HepG2 (cell line): ENCODE measurements around the gene FGFR1OP2. TPM values are rescaled to one million over a fixed set of nuclear protein-coding genes. Genes with fewer than 3 reads are reported as not detected.

Experiments
- DRAP1 ChIP-seq: IDR thresholded peaks from 2 replicates; pipeline ENCODE4 v1.6.1; 2016; ENCODE audit warnings: missing genetic modification reagents, missing compliant biosample characterization
- RXRA ChIP-seq: sonication (generic); formaldehyde crosslinking; IDR thresholded peaks from 2 replicates; pipeline ENCODE4 v1.5.1; 2020; ENCODE audit warnings: missing genetic modification reagents
- TRIM24 ChIP-seq: sonication (generic); formaldehyde crosslinking; IDR thresholded peaks from 2 replicates; pipeline ENCODE4 v1.8.0; 2022; ENCODE audit warnings: mild to moderate bottlenecking, missing genetic modification reagents
- ZNF547 ChIP-seq: sonication (generic); formaldehyde crosslinking; IDR thresholded peaks from 2 replicates; pipeline ENCODE4 v1.5.1; 2020; ENCODE audit warnings: mild to moderate bottlenecking, missing genetic modification reagents
- ZNF646 ChIP-seq: sonication (generic); formaldehyde crosslinking; IDR thresholded peaks from 2 replicates; pipeline ENCODE4 v1.9.0; 2021; ENCODE audit warnings: mild to moderate bottlenecking, missing genetic modification reagents
- ZNF839 ChIP-seq: sonication (generic); formaldehyde crosslinking; IDR thresholded peaks from 2 replicates; pipeline ENCODE4 v1.4.0; 2020; ENCODE audit warnings: missing genetic modification reagents, mild to moderate bottlenecking, borderline replicate concordance
- polyA plus RNA-seq, 8 experiments: library from polyadenylated mRNA; depleted of rRNA in 3 of 8; stranded (reverse) in 7 of 8; unstranded in 1 of 8; fragments of >200 nt; fragmentation: Illumina TruSeq in 4 of 8; extraction: Trizol in 4 of 8; gene quantifications; 2 replicates each; pipeline versions ENCODE4 v1.2.1 to v1.2.3, GENCODE V29; 2011 to 2016; ENCODE audit warnings: low read depth in 4 of 8, missing spikeins in 1 of 8, mixed read lengths in 1 of 8; ENCODE audit not compliant: insufficient read depth in 1 of 8
- total RNA-seq, 5 experiments: library from RNA; depleted of rRNA; stranded (reverse); fragments of >200 nt; fragmentation: Illumina TruSeq; extraction: Trizol; gene quantifications; 2 replicates each; pipeline ENCODE4 v1.2.3, GENCODE V29; 2016; ENCODE audit warnings: low read depth in 1 of 5
- TF ChIP-seq, protein P1 (sequence below): sonication (generic); formaldehyde crosslinking; IDR thresholded peaks from 2 replicates; pipeline ENCODE4 v1.5.0; 2020; ENCODE audit warnings: mild to moderate bottlenecking, missing genetic modification reagents, borderline replicate concordance
- TF ChIP-seq, protein P2 (sequence below): sonication (generic); formaldehyde crosslinking; conservative IDR thresholded peaks from 2 replicates; pipeline ENCODE4 v1.4.0; 2020; ENCODE audit warnings: missing genetic modification reagents
- TF ChIP-seq, protein P3 (sequence below): sonication (generic); formaldehyde crosslinking; IDR thresholded peaks from 2 replicates; pipeline ENCODE4 v1.9.0; 2021; ENCODE audit warnings: missing genetic modification reagents, mild to moderate bottlenecking, borderline replicate concordance

FGFR1OP2 gene
- total and polyA plus RNA-seq, 2 of the 13 experiments (the other 11 are each of a cell fraction or from before 2014, with no cell fraction given), result 18.3 to 38.1 TPM

- TF ChIP-seq, protein P1, sequence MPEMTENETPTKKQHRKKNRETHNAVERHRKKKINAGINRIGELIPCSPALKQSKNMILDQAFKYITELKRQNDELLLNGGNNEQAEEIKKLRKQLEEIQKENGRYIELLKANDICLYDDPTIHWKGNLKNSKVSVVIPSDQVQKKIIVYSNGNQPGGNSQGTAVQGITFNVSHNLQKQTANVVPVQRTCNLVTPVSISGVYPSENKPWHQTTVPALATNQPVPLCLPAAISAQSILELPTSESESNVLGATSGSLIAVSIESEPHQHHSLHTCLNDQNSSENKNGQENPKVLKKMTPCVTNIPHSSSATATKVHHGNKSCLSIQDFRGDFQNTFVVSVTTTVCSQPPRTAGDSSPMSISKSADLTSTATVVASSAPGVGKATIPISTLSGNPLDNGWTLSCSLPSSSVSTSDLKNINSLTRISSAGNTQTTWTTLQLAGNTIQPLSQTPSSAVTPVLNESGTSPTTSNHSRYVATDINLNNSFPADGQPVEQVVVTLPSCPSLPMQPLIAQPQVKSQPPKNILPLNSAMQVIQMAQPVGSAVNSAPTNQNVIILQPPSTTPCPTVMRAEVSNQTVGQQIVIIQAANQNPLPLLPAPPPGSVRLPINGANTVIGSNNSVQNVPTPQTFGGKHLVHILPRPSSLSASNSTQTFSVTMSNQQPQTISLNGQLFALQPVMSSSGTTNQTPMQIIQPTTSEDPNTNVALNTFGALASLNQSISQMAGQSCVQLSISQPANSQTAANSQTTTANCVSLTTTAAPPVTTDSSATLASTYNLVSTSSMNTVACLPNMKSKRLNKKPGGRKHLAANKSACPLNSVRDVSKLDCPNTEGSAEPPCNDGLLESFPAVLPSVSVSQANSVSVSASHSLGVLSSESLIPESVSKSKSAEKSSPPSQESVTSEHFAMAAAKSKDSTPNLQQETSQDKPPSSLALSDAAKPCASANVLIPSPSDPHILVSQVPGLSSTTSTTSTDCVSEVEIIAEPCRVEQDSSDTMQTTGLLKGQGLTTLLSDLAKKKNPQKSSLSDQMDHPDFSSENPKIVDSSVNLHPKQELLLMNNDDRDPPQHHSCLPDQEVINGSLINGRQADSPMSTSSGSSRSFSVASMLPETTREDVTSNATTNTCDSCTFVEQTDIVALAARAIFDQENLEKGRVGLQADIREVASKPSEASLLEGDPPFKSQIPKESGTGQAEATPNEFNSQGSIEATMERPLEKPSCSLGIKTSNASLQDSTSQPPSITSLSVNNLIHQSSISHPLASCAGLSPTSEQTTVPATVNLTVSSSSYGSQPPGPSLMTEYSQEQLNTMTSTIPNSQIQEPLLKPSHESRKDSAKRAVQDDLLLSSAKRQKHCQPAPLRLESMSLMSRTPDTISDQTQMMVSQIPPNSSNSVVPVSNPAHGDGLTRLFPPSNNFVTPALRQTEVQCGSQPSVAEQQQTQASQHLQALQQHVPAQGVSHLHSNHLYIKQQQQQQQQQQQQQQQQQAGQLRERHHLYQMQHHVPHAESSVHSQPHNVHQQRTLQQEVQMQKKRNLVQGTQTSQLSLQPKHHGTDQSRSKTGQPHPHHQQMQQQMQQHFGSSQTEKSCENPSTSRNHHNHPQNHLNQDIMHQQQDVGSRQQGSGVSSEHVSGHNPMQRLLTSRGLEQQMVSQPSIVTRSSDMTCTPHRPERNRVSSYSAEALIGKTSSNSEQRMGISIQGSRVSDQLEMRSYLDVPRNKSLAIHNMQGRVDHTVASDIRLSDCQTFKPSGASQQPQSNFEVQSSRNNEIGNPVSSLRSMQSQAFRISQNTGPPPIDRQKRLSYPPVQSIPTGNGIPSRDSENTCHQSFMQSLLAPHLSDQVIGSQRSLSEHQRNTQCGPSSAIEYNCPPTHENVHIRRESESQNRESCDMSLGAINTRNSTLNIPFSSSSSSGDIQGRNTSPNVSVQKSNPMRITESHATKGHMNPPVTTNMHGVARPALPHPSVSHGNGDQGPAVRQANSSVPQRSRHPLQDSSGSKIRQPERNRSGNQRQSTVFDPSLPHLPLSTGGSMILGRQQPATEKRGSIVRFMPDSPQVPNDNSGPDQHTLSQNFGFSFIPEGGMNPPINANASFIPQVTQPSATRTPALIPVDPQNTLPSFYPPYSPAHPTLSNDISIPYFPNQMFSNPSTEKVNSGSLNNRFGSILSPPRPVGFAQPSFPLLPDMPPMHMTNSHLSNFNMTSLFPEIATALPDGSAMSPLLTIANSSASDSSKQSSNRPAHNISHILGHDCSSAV (CRISPR knock-in tag), result no peak
- TF ChIP-seq ZNF547 (CRISPR knock-in tag) (peak; percentile 92; the same call in 1 of the 2 replicates), RXRA (CRISPR knock-in tag) (no peak), ZNF646 (CRISPR knock-in tag) (no peak), DRAP1 (CRISPR knock-in tag) (peak; percentile 19; the same call in 1 of the 2 replicates), TRIM24 (CRISPR knock-in tag) (no peak), ZNF839 (CRISPR knock-in tag) (peak; percentile 71; the same call in 1 of the 2 replicates)
- TF ChIP-seq, protein P2, sequence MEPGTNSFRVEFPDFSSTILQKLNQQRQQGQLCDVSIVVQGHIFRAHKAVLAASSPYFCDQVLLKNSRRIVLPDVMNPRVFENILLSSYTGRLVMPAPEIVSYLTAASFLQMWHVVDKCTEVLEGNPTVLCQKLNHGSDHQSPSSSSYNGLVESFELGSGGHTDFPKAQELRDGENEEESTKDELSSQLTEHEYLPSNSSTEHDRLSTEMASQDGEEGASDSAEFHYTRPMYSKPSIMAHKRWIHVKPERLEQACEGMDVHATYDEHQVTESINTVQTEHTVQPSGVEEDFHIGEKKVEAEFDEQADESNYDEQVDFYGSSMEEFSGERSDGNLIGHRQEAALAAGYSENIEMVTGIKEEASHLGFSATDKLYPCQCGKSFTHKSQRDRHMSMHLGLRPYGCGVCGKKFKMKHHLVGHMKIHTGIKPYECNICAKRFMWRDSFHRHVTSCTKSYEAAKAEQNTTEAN (CRISPR knock-in tag), result peak; percentile 86
- TF ChIP-seq, protein P3, sequence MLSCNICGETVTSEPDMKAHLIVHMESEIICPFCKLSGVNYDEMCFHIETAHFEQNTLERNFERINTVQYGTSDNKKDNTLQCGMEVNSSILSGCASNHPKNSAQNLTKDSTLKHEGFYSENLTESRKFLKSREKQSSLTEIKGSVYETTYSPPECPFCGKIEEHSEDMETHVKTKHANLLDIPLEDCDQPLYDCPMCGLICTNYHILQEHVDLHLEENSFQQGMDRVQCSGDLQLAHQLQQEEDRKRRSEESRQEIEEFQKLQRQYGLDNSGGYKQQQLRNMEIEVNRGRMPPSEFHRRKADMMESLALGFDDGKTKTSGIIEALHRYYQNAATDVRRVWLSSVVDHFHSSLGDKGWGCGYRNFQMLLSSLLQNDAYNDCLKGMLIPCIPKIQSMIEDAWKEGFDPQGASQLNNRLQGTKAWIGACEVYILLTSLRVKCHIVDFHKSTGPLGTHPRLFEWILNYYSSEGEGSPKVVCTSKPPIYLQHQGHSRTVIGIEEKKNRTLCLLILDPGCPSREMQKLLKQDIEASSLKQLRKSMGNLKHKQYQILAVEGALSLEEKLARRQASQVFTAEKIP (CRISPR knock-in tag), result no peak
Observed at GRCh38 chr12:27014085-27014858, 76.0 kb downstream of the FGFR1OP2 start, which contains the start of gene TM7SF3 (continued).
